ENCODE results near the gene USP15.

DNA sequence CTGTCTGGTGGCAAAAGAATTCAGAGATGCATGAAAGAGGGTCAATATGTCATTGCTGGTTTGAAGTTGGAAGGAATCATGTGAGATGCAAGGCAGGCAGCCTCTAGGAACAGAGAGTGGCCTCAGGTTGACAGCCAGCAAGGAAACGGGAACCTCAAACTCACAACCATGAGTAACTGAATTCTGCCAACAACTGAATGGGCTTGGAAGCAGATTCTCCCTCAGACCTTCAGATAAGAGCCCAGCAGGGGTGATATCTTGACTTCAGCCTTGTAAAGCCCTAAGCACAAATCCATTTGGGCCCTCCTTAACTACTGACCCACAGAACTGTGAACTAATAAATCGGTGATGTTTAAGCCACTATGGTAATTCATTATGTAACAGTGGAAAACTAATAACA lies 35.8 kb downstream of the USP15 start:
- TF ChIP-seq, protein P1, sequence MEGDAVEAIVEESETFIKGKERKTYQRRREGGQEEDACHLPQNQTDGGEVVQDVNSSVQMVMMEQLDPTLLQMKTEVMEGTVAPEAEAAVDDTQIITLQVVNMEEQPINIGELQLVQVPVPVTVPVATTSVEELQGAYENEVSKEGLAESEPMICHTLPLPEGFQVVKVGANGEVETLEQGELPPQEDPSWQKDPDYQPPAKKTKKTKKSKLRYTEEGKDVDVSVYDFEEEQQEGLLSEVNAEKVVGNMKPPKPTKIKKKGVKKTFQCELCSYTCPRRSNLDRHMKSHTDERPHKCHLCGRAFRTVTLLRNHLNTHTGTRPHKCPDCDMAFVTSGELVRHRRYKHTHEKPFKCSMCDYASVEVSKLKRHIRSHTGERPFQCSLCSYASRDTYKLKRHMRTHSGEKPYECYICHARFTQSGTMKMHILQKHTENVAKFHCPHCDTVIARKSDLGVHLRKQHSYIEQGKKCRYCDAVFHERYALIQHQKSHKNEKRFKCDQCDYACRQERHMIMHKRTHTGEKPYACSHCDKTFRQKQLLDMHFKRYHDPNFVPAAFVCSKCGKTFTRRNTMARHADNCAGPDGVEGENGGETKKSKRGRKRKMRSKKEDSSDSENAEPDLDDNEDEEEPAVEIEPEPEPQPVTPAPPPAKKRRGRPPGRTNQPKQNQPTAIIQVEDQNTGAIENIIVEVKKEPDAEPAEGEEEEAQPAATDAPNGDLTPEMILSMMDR (IDR thresholded peaks at IDR 0.05; ENCODE audit: insufficient read depth, low read length): no peak
- TF ChIP-seq POLR2AphosphoS5 (IDR thresholded peaks at IDR 0.05; ENCODE audit: low read depth) (no peak), GABPA (IDR thresholded peaks at IDR 0.05; ENCODE audit: low read depth) (no peak)

Data from HL-60 (cell line).